Muscle layer of duodenum (tissue), 2 donors: ENCODE measurements around the gene RFNG.

Experiments
- H3K27ac ChIP-seq: one replicate; pipeline ENCODE4 v1.7.0; 2013; ENCODE audit warnings: mild to moderate bottlenecking, low read length
- H3K27me3 ChIP-seq: one replicate; pipeline ENCODE4 v1.7.0; 2013; ENCODE audit warnings: low read depth, mild to moderate bottlenecking, control low read depth, low read length
- H3K36me3 ChIP-seq, 2 donors: one replicate each; pipeline ENCODE4 v1.7.0; 2013; ENCODE audit warnings: low read length in 2 of 2, control low read depth in 1 of 2, mild to moderate bottlenecking in 1 of 2; ENCODE audit not compliant: insufficient read depth in 2 of 2, control insufficient read depth in 1 of 2
- H3K4me1 ChIP-seq, 2 donors: one replicate each; pipeline ENCODE4 v1.7.0; 2013; ENCODE audit warnings: low read length in 2 of 2, mild to moderate bottlenecking in 2 of 2, control low read depth in 1 of 2, moderate library complexity in 1 of 2; ENCODE audit not compliant: insufficient read depth in 2 of 2, control insufficient read depth in 1 of 2
- H3K4me3 ChIP-seq, 2 donors: one replicate each; pipeline ENCODE4 v1.7.0; 2013; ENCODE audit warnings: low read length in 2 of 2, low read depth in 1 of 2, mild to moderate bottlenecking in 1 of 2
- H3K9me3 ChIP-seq, 2 donors: one replicate each; pipeline ENCODE4 v1.7.0; 2013; ENCODE audit warnings: low read length in 2 of 2, control low read depth in 1 of 2, mild to moderate bottlenecking in 1 of 2; ENCODE audit not compliant: control insufficient read depth in 1 of 2
- donor health status: healthy.

Gene RFNG

GRCh38 chr17:82051776-82052637 lies at the start of gene RFNG, which contains the start of gene GPS1:
Gene RFNG (minus strand): TSS chr17:82051811. CDS start chr17:82051766, 45 bp downstream.
Gene GPS1 (plus strand): TSS chr17:82051898. CDS start chr17:82051932, 34 bp downstream.
- Histone ChIP-seq H3K9me3 (no peaks in the 10 kb centered on the region), H3K27ac (no peak within 1 kb of the TSS), H3K4me1 (peaks cover 0 to 29% of the 10 kb centered on the region in 2 donors), H3K36me3 (peaks cover 5 to 68% of the 10 kb centered on the region in 2 donors), H3K4me3 (peak within 1 kb of the TSS; percentile 71 to 97), H3K27me3 (no peaks in the 10 kb centered on the region)

GRCh38 chr17:82101301-82101715 lies 49.7 kb upstream of the RFNG start:
- H3K4me1 ChIP-seq = peaks cover 5 to 35% of the 10 kb centered on the region in 2 donors
- H3K27me3 ChIP-seq = no peaks in the 10 kb centered on the region
- H3K9me3 ChIP-seq = no peaks in the 10 kb centered on the region
- no peaks in the 10 kb centered on the region for H3K36me3 ChIP-seq
- H3K4me3 ChIP-seq = no peak overlapping the region
- no peak overlapping the region for H3K27ac ChIP-seq

- H3K27me3 ChIP-seq = no peaks in the 10 kb centered on the region
- H3K27ac ChIP-seq = no peak overlapping the region
- peaks cover 5 to 35% of the 10 kb centered on the region in 2 donors for H3K4me1 ChIP-seq
- H3K9me3 ChIP-seq = no peaks in the 10 kb centered on the region
- peaks cover 0 to 4% of the 10 kb centered on the region in 2 donors for H3K36me3 ChIP-seq
- H3K4me3 ChIP-seq = no peak overlapping the region
These were observed 49.1 kb upstream of the RFNG start for GRCh38 chr17:82100502-82101298.

DNA sequence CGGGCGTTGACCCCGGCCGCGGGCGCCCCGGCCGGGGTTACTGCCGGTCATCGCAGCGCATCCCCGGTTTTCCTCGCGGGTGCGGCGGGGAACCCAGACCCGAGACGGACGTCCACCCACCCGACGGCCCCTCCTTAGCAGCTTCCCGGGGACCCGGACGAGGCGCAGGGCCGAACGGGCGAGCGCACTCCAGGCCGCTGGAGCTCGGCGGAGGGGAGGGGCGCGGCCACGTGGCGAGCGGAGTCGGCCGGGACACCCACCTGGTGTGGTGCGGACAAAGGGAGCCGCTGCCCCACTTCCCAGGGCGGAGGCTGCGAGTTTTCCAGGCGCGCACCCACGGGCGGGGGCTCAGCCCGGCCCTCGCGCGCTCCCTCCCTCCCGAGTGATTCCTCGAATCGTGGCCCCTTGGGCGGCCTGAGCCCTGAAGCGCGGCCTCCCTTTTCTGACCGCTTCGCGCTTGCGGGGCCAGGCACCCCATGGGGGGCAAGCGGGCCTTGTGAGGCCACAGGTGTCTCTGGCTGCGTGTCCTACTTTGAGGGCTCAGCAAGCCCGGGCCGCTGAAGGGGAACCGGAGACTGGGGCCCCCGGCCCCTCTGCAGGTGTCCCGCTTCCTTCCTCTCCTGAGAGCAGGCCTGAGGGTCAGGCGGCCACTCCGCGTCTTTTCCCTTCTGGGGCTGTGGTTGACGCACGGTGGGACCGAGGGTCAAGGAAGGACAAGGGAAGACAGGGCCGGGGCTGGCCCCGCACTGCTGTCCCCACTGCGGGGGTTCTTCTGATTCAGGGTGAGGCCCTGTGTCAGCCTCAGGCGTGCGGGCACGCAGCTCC lies 47.5 kb upstream of the RFNG start:
- Histone ChIP-seq H3K27me3 (no peaks in the 10 kb centered on the region), H3K4me1 (peaks cover 5 to 36% of the 10 kb centered on the region in 2 donors), H3K27ac (peak overlapping the region; percentile 16), H3K36me3 (peaks cover 0 to 17% of the 10 kb centered on the region in 2 donors), H3K4me3 (peak overlapping the region; percentile 30 to 69), H3K9me3 (no peaks in the 10 kb centered on the region)

GRCh38 chr17:82098169-82098938 lies 46.7 kb upstream of the RFNG start, which contains the start of gene FASN:
Gene FASN (minus strand): TSS chr17:82098236. CDS start chr17:82096445, 1,791 bp downstream.
- Histone ChIP-seq H3K27me3 (no peaks in the 10 kb centered on the region), H3K4me1 (peaks cover 5 to 36% of the 10 kb centered on the region in 2 donors), H3K4me3 (peak within 1 kb of the TSS; percentile 42 to 69), H3K36me3 (peaks cover 1 to 23% of the 10 kb centered on the region in 2 donors), H3K9me3 (no peaks in the 10 kb centered on the region), H3K27ac (no peak within 1 kb of the TSS)

- H3K27me3 ChIP-seq = no peaks in the 10 kb centered on the region
- peak overlapping the region in 1 of 2 donors; percentile 66 for H3K4me3 ChIP-seq
- H3K36me3 ChIP-seq = peaks cover 6 to 28% of the 10 kb centered on the region in 2 donors
- no peak overlapping the region for H3K27ac ChIP-seq
- no peaks in the 10 kb centered on the region for H3K9me3 ChIP-seq
- H3K4me1 ChIP-seq = peaks cover 5 to 36% of the 10 kb centered on the region in 2 donors
These were observed 46.2 kb upstream of the RFNG start for GRCh38 chr17:82097919-82098168.

DNA sequence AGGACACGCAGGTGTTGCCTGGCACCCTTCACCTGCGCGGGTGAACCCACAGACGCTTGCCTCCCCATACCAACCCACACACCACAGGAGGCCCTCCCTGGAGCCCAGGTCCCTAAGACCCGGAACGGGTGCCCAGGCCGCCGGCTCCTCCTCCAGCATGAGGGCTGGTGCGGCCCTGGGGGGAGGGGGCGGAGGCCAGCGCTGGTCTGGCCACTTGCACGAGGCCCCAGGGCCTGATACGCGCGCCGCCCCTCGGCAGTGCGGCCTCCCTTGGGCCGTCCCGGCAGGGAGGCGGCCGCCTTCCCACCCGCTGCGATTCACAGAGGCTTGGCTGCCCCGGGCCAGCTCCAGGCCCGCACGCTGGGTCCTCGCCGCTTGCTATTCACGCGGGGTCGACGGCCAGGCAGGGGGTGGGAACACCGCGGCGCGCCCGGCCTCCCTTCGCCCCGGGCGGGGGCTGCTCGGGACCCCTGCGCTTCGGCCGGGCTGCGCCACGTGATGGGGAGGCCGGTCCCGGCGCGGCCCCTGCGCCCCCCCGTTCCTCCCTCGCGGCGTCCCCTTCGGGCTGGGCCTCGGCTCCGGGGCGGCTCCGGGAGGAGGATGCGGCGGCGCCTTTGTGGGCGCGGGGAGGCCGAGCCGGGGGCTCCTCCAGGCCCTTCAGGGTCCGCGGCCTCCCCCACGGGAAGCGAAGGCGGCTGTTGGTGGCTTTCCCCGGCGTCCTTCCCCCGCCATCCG lies 45.7 kb upstream of the RFNG start:
- H3K36me3 ChIP-seq = peaks cover 7 to 33% of the 10 kb centered on the region in 2 donors
- no peak overlapping the region for H3K27ac ChIP-seq
- H3K27me3 ChIP-seq = no peaks in the 10 kb centered on the region
- H3K4me1 ChIP-seq = peaks cover 5 to 36% of the 10 kb centered on the region in 2 donors
- H3K9me3 ChIP-seq = no peaks in the 10 kb centered on the region
- peak overlapping the region; percentile 42 to 66 for H3K4me3 ChIP-seq

- H3K36me3 ChIP-seq = peaks cover 7 to 39% of the 10 kb centered on the region in 2 donors
- H3K9me3 ChIP-seq = no peaks in the 10 kb centered on the region
- no peak overlapping the region for H3K27ac ChIP-seq
- H3K27me3 ChIP-seq = no peaks in the 10 kb centered on the region
- peaks cover 5 to 36% of the 10 kb centered on the region in 2 donors for H3K4me1 ChIP-seq
- peak overlapping the region; percentile 42 to 66 for H3K4me3 ChIP-seq
These were observed 45.1 kb upstream of the RFNG start for GRCh38 chr17:82096709-82097183.

DNA sequence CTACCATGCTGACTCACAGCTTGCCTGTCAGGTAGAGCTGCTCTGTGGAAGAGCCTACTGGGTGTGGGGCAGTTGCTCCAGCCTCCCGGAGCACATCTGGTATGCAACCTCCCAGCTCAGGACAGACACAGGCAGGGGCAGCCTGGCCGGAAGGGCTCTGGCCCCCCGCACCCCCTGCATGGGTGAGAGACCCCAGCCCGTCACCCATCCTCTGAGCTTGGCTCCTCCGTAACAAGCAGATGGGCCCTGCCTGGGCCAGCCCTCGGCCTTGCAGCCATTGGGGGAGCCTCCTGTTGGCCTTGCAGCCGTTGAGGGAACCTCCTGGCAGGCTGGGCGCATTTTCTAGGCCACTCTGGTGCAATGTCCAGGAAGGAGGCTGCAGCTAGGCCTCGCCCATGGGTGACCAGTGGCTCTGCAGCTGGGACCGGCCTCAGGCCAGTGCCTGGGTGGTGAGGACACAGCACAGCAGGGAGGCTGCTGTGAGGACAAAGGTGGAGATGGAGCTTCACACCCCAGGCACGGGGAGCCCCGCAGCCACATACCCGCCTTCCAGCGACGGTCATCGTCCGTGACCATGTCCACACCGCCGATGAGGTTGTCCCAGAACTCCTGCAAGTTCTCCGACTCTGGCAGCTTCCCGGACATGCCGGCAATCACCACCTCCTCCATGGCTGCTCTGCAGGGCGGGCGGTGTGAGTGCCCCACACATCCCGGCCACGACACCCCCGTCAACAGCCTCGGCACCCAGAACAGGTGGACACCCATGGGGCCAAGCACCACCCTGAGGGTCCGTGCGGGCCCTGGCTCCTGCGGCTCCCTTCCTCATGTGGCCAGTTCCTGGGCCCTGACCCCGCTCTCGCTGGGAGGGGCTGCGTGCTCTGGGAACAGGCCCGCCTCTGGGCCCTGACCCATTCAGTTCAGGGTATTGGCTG lies 44.4 kb upstream of the RFNG start:
- H3K4me1 ChIP-seq = peaks cover 5 to 36% of the 10 kb centered on the region in 2 donors
- H3K27ac ChIP-seq = no peak overlapping the region
- no peaks in the 10 kb centered on the region for H3K9me3 ChIP-seq
- no peaks in the 10 kb centered on the region for H3K27me3 ChIP-seq
- peak overlapping the region in 1 of 2 donors; percentile 66 for H3K4me3 ChIP-seq
- H3K36me3 ChIP-seq = peaks cover 7 to 46% of the 10 kb centered on the region in 2 donors
